ENCODE results near the gene CEP120.

CEP120 gene

GRCh38 chr5:123449424-123449974 is 26.3 kb upstream of the CEP120 start:
- DNase-seq (ENCODE audit: low read depth), result no peak
- TF ChIP-seq, protein P1, sequence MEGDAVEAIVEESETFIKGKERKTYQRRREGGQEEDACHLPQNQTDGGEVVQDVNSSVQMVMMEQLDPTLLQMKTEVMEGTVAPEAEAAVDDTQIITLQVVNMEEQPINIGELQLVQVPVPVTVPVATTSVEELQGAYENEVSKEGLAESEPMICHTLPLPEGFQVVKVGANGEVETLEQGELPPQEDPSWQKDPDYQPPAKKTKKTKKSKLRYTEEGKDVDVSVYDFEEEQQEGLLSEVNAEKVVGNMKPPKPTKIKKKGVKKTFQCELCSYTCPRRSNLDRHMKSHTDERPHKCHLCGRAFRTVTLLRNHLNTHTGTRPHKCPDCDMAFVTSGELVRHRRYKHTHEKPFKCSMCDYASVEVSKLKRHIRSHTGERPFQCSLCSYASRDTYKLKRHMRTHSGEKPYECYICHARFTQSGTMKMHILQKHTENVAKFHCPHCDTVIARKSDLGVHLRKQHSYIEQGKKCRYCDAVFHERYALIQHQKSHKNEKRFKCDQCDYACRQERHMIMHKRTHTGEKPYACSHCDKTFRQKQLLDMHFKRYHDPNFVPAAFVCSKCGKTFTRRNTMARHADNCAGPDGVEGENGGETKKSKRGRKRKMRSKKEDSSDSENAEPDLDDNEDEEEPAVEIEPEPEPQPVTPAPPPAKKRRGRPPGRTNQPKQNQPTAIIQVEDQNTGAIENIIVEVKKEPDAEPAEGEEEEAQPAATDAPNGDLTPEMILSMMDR (IDR thresholded peaks at IDR 0.05; ENCODE audit: insufficient read depth, low read depth, low read length, missing control alignments), result no peak

DNA sequence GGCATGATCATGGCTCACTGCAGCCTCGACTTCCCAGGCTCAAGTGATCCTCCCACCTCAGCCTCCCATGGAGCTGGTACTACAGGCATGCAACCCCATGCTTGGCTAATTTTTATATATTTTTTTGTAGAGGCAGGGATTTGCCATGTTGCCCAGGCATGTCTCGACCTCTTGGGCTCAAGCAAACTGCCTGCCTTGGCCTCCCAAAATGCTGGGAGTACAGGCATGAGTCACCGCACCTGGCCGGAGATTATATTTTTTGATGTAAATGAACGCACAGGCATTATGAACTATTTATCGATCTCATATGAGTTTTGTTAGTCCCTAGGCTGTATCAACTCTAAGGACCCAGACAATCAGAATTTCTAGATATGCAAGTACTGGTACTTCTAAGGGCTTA is 25.5 kb upstream of the CEP120 start:
- TF ChIP-seq, protein P1 (IDR thresholded peaks at IDR 0.05; ENCODE audit: insufficient read depth, low read depth, low read length, missing control alignments), result no peak
- H3K4me3 ChIP-seq (ENCODE audit: low read length), result no peak overlapping the region
- peak; percentile 4 for DNase-seq (ENCODE audit: low read depth)

More at GRCh38 chr5:123449424-123449974, 26.3 kb upstream of the CEP120 start:
- H3K4me3 ChIP-seq (ENCODE audit: low read length), result no peak overlapping the region

GRCh38 chr5:123448017-123448617 is 24.9 kb upstream of the CEP120 start:
- no peak for DNase-seq (ENCODE audit: low read depth)
- TF ChIP-seq, protein P1 (IDR thresholded peaks at IDR 0.05; ENCODE audit: insufficient read depth, low read depth, low read length, missing control alignments), result no peak

GRCh38 chr5:123444016-123444415 is 20.8 kb upstream of the CEP120 start:
- TF ChIP-seq, protein P1 (IDR thresholded peaks at IDR 0.05; ENCODE audit: insufficient read depth, low read depth, low read length, missing control alignments), result no peak
- DNase-seq (ENCODE audit: low read depth), result peak; percentile 63
- no peak overlapping the region for H3K4me3 ChIP-seq (ENCODE audit: low read length)

More at GRCh38 chr5:123448017-123448617, 24.9 kb upstream of the CEP120 start:
- no peak overlapping the region for H3K4me3 ChIP-seq (ENCODE audit: low read length)

DNA sequence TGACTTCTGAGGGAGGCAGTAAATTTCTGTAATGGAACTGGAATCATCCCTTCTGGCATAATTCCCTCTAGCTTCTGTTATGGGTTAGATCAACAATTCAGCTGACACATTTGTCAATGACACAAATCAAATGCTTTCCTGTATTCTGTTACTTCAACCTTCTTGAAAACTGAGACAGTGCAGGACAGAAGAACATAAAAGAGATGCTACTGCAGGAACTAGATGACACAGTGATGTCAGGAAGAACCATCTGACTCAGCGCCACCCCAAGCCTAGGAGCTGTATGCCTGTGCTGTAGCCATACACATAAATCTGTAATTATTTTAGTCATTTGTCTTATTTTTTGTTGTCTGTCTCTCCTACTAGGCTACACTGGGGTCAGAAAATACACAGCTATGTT is 18.2 kb upstream of the CEP120 start:
- TF ChIP-seq, protein P1 (IDR thresholded peaks at IDR 0.05; ENCODE audit: insufficient read depth, low read depth, low read length, missing control alignments), result no peak
- no peak for DNase-seq (ENCODE audit: low read depth)
- no peak overlapping the region for H3K4me3 ChIP-seq (ENCODE audit: low read length)

DNA sequence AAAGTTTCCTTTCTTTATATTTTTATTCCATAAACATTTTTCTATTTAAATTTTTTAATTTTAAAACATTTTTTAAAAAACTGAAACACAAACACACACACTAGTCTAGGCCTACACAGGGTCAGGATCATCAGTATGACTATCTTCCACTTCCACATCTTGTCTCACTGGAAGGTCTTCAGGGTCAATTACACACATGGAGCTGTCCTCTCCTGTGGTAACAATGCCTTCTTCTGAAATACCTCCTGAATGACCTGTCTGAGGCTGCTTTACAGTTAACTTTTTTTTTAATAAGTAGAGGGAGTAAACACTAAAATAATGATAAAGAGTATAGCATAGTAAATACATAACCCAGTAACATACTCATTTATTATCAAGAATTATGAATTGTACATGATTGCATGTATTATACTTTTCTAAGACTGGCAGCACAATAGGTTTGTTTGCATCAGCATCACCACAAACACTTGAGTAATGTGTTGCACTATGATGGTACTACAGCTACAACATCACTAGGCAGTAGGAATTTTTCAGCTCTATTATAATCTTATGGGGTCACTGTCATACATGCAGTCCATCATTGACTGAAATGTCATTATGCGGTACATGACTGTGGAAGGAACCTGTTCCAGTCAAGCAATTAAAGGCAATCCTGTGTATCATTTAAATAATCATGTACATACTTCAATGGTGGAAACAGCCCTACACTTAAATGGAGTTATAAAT is 17.4 kb upstream of the CEP120 start:
- DNase-seq (ENCODE audit: low read depth), result no peak
- TF ChIP-seq, protein P1 (IDR thresholded peaks at IDR 0.05; ENCODE audit: insufficient read depth, low read depth, low read length, missing control alignments), result no peak
- no peak overlapping the region for H3K4me3 ChIP-seq (ENCODE audit: low read length)
